HEK293T (cell line): Measurements from ENCODE around the gene OR8D2.

Experiments used
- ARNT ChIP-seq: fragments of 450-650 bp; IDR thresholded peaks from 2 replicates; pipeline ENCODE4 v1.6.1; 2017; ENCODE audit warnings: mild to moderate bottlenecking
- BHLHE40 ChIP-seq: fragments of 450-650 bp; IDR thresholded peaks from 2 replicates; pipeline ENCODE4 v1.6.1; 2016; ENCODE audit warnings: mild to moderate bottlenecking, moderate library complexity, borderline replicate concordance
- ELF4 ChIP-seq: fragments of 450-650 bp; IDR thresholded peaks from 2 replicates; pipeline ENCODE4 v1.6.1; 2017; ENCODE audit warnings: antibody characterized with exemption
- FOXA1 ChIP-seq: fragments of 450-650 bp; IDR thresholded peaks from 2 replicates; pipeline ENCODE4 v1.6.1; 2016; ENCODE audit warnings: mild to moderate bottlenecking
- FOXK2 ChIP-seq: fragments of 450-650 bp; IDR thresholded peaks from 2 replicates; pipeline ENCODE4 v1.6.1; 2016; ENCODE audit warnings: mild to moderate bottlenecking
- FOXM1 ChIP-seq: fragments of 450-650 bp; IDR thresholded peaks from 2 replicates; pipeline ENCODE4 v1.6.1; 2017; ENCODE audit warnings: mild to moderate bottlenecking, borderline replicate concordance
- HDGF ChIP-seq: fragments of 450-650 bp; IDR thresholded peaks from 2 replicates; pipeline ENCODE4 v1.6.1; 2017; ENCODE audit warnings: antibody characterized with exemption, borderline replicate concordance
- NFRKB ChIP-seq: fragments of 450-650 bp; IDR thresholded peaks from 2 replicates; pipeline ENCODE4 v1.6.1; 2016; ENCODE audit warnings: mild to moderate bottlenecking, moderate library complexity
- SP1 ChIP-seq: fragments of 450-650 bp; IDR thresholded peaks from 2 replicates; pipeline ENCODE4 v1.6.1; 2017

- TF ChIP-seq HDGF (no peak), FOXM1 (no peak), ARNT (no peak), FOXK2 (no peak), SP1 (no peak), ELF4 (no peak), FOXA1 (no peak), NFRKB (no peak), BHLHE40 (no peak)
Measured at GRCh38 chr11:124359566-124359965, 39.6 kb upstream of the OR8D2 start.
